Ecto neural progenitor cell (in vitro differentiated cells): ENCODE data around the gene ZNF740.

ENCODE experiments used
- DNase-seq: peaks from one replicate; pipeline ENCODE4 v3.0.0-alpha.2; 2018; ENCODE audit warnings: low spot score

ZNF740 gene

GRCh38 chr12:53214687-53215455 lies 34.3 kb downstream of the ZNF740 start:
- no peak for DNase-seq

GRCh38 chr12:53215497-53215896 lies 35.0 kb downstream of the ZNF740 start:
- DNase-seq = no peak

DNA sequence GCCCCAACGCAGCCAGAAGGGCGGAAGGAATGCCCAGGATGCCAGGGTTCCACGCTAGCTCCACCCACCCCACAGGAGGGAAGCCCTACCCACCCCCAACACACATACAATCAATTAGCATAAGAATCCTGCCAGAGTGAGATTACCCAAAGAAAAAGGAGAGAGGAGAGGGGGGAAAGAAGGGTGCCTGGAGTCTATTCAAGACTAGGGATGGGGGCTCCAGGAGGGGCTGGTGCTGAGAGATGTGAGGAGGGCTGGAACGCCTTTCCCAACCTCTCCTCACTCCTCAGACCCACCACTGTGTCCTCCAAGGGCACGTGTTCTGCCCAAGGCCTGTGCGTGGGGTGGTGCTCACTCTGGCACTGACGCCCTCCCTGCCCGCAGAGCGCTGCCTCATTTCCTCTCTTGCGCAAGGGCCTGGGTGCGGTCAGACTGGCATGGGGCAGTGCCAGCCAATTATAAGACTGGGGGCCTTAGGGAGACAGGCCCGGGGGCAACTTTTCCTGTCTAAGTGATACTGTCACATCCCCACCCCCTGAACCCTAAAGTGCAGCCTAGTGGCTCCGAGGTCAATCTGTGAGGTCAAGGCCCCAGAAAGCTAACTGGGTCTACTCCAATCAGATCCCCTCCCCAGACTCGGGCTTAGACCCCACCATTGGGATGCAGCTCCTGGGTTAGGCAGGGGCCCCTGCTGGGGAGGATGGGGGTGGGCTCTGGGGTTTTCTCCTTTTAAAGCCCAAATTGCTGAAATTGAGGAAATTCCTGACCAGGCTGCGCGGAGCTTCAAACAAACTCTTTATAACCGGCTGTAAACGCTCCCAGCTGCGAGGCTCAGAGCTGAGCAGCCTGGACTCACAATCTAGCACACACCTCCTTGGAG lies 36.8 kb downstream of the ZNF740 start:
- no peak for DNase-seq

- no peak for DNase-seq
Observed at GRCh38 chr12:53217931-53218307, 37.4 kb downstream of the ZNF740 start.

GRCh38 chr12:53218551-53219291 lies 38.2 kb downstream of the ZNF740 start:
- no peak for DNase-seq

- peak; percentile 58 for DNase-seq
Observed at GRCh38 chr12:53219292-53219955, 38.9 kb downstream of the ZNF740 start.

- no peak for DNase-seq
Observed at GRCh38 chr12:53219956-53220693, 39.6 kb downstream of the ZNF740 start.

- DNase-seq = peak; percentile 97
Observed at GRCh38 chr12:53220694-53221202, 40.2 kb downstream of the ZNF740 start.

DNA sequence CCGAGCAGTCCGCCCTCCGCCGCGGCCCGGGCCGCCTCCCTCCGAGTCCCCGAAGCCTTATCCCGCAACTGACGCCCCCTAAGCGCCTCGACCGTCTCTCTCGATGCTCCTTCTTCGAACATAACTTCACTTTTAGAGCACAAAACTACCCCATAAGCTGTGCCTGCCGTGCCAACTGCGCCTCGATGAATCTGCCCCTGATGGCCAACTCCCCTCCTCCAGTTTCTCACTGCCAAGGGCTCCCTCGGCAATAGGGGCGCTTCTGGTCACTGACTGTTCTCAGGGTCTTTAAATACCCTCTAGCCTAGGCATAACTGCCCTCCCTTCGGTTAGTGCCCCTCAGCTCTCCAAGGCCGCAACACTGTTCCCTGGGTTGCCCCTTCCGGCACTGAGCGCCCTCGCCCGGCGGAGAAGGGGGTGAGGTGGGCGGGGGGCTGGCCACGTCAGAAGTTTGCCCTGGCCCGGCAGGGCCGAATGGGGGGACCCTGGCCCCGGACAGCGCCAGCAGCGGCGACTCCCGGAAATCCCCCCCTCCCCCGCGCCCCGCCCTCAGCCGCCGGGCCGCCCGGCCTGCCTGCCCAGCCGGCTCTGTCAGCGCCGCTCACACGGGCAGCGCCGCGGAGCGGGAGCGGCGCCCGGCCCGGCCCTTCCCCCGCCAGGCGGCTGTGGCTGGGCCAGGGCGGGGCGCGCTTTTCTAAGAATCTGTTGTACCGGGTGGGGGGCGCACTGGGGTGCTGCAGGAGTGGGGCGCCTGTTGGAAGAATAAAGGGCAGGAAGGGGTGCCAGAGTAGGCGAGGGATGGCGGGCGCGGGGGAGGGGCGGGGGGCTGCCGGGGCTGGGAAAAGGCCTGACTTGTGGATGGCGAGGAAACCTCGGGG lies 40.9 kb downstream of the ZNF740 start:
- peak; percentile 95 for DNase-seq

- no peak for DNase-seq
Observed at GRCh38 chr12:53222170-53222721, 41.7 kb downstream of the ZNF740 start.

- no peak for DNase-seq
Observed at GRCh38 chr12:53222806-53223261, 42.3 kb downstream of the ZNF740 start.

DNA sequence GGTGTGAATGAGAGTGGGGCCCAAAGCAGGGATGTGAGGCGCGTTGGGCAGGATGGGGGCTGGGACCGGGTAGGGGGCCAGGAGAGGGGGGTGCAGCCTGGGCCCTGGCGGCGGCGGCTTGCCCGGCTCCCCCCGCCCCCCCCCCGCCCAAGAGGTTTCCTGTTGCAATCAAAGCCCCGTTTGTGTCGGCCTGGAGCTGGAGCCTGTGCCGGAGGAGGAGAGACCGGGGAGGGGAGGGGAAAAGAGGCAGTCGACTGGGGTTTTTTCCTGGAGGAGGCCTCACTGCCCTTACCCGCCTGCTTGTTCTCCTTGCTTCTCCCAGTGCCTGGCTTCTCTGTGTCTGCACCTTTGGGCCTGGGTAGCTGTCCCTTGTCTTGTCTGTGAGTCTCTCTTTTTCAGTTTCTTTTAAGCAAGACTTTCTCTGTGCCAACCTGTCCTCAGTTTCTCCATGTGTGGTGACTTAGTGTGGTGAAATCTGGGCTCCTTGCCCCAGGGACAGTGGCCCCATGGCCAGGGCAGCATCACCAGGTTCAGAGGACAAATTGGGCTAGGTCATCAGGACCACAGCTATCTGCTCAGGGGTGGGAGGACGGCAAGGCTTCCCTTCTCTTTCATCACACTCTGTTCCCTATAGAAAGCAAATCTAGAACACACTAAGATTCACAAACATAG lies 43.0 kb downstream of the ZNF740 start:
- DNase-seq = peak; percentile 66

- DNase-seq = peak; percentile 75
Observed at GRCh38 chr12:53224061-53224896, 43.8 kb downstream of the ZNF740 start.

DNA sequence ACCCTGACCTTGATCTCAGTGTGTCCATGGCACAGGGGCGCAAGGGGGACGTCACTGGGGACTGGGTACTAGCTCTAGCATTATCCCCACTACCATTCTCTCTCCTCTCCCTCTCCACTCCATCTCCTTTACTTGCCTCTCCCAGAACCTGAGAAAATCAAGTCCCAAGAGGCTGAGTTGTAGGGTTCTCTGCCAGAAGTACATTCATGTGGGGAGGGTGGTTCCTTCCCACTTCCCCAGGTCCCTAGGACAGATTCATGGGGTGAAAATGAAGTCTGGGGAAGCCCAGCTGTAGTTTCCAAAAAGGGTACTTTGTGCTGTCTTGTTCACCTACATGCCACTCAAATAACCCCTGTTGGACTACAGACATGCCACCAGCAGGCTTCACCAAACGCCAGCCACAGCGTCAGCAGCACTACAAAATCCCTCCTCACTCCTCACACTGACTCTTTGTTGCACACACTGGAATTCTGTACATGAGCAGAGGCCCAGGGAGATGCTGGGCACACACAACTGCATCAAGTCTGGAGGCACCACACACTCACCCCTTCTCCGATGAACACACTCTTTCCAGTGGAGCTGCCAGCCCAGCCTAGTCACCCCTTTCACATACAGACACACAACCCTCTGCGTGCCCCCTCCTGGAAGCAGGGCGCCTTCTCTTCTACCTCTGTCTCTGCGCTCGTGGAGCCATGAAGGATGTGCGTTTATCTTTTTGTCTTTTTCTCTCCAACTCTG lies 44.5 kb downstream of the ZNF740 start:
- DNase-seq = peak; percentile 53

DNA sequence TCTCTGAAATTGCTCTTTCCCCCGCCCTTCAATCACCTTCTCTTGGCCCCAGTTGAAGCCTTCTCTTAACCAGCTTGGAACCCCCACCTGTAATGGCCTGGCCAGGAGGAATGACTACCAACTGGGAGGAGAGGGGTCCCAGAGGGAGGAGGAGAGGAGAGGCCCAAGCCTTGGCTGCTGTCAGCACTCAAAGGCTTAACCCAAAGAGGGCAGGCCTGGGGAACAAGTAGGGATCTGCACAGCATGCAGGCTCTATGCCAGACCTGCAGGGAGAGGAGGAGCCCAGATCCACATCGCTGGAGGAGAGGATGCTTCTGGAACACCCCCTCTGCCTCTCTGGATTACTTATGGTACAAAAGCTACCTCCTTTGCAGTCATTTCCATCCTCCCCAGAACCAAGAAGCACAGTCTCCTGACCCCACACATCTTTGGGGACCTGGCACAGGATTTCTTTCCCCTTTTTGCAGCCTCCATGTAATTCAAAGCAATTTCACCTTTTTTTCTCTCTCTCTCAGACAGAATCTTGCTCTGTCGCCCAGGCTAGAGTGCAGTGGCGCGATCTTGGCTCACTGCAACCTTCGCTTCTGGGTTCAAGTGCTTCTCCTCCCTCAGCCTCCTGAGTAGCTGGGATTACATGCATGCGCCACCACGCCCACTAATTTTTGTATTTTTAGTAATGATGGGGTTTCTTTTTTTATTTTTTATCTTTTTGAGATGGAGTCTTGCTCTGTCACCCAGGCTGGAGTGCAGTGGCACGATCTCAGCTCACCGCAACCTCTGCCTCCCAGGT lies 45.3 kb downstream of the ZNF740 start:
- DNase-seq = peak; percentile 52

GRCh38 chr12:53226815-53227214 lies 46.3 kb downstream of the ZNF740 start:
- peak; percentile 42 for DNase-seq

- DNase-seq = peak; percentile 44
Observed at GRCh38 chr12:53227341-53227740, 46.8 kb downstream of the ZNF740 start.
